Measurements from ENCODE around the gene PFDN2. TPM values are rescaled to one million over a fixed set of nuclear protein-coding genes. Genes with fewer than 3 reads are reported as not detected.

PFDN2 gene
- total and polyA plus RNA-seq, 2 donors (not counting 3 experiments of a cell fraction or from before 2014, with no cell fraction given): 104 to 157 TPM

GRCh38 chr1:161076410-161076809 lies 41.4 kb downstream of the PFDN2 start:
- POLR2A ChIA-PET: no interaction called here

More at GRCh38 chr1:161076410-161076809, 41.4 kb downstream of the PFDN2 start:
- TF ChIP-seq GATA2 (IDR thresholded peaks at IDR 0.05; ENCODE audit: insufficient read depth, insufficient read length, low read depth, low read length) (no peak), MYC (IDR thresholded peaks at IDR 0.05; ENCODE audit: low read depth, low read length) (no peak), CTCF (IDR thresholded peaks at IDR 0.05; ENCODE audit: extremely low read depth in 1 of 2, insufficient read depth in 1 of 2, low read depth in 1 of 2, low read length in 2 of 2) (no peak), MAX (IDR thresholded peaks at IDR 0.05; ENCODE audit: insufficient read depth, insufficient read length) (no peak), POLR2A (IDR thresholded peaks at IDR 0.05; ENCODE audit: low read depth, low read length) (no peak), JUN (IDR thresholded peaks at IDR 0.05; ENCODE audit: borderline replicate concordance, insufficient read depth, insufficient read length, low read depth) (no peak)
- CTCF ChIA-PET: interaction anchor here (0.6 to 0.7 kb wide), 2 partner anchors 31 to 195 kb away, joined by 3 read pairs; partner anchors contain the start of gene USF1
- Histone ChIP-seq H3K4me2 (ENCODE audit: insufficient read depth, low read length) (no peak overlapping the region), H3K9ac (replicated peaks; ENCODE audit: extremely low read depth, insufficient read depth, low read length) (no peak overlapping the region), H3K9me1 (replicated peaks; ENCODE audit: control insufficient read depth, extremely low read depth, insufficient read depth, low read length) (no peaks in the 10 kb centered on the region), H3K36me3 (ENCODE audit: control insufficient read depth in 2 of 2, extremely low read depth in 1 of 2, insufficient read depth in 2 of 2, low read length in 2 of 2) (no peaks in the 10 kb centered on the region), H3K4me1 (ENCODE audit: control insufficient read depth, extremely low read depth, insufficient read depth, low read length) (no peaks in the 10 kb centered on the region), H2AFZ (ENCODE audit: low read depth, low read length) (no peak overlapping the region), H3K9me3 (replicated peaks; ENCODE audit: control insufficient read depth, insufficient read depth, low read length) (no peaks in the 10 kb centered on the region), H3K27ac (ENCODE audit: insufficient read depth, low read depth, low read length) (no peak overlapping the region), H3K4me3 (replicated peaks in 1 of 3; ENCODE audit: insufficient read depth in 1 of 3, low read depth in 1 of 3, low read length in 3 of 3) (no peak overlapping the region), H3K27me3 (ENCODE audit: control insufficient read depth in 2 of 2, insufficient read depth in 2 of 2, low read length in 2 of 2) (no peaks in the 10 kb centered on the region), H4K20me1 (replicated peaks; ENCODE audit: control insufficient read depth, extremely low read depth, insufficient read depth, low read length) (no peaks in the 10 kb centered on the region), H3K79me2 (ENCODE audit: control insufficient read depth, insufficient read depth, low read length) (no peaks in the 10 kb centered on the region)
- DNase-seq (ENCODE audit: low read depth, low spot score) (no peak), FAIRE-seq (no peak)
- no TSS peak for BruUV-seq (replicated peaks)
- intact Hi-C loops (cut with micrococcal nuclease): no loop called here
- dilution Hi-C loops (cut with MboI; ENCODE audit: extremely low pct_ligation_motif_present, low sequenced_read_pairs): no loop called here
